ENCODE results near the gene METTL17. TPM values are rescaled to one million over a fixed set of nuclear protein-coding genes. Genes with fewer than 3 reads are reported as not detected.

Gene METTL17
- total and polyA plus RNA-seq, 2 of the 13 experiments (the other 11 are each of a cell fraction or from before 2014, with no cell fraction given): 122 to 199 TPM

- TF ChIP-seq ZNF501 (CRISPR knock-in tag; IDR thresholded peaks at IDR 0.05) (0 out of 2 replicates have a peak, but pooled peaks have one; percentile 2), ZBTB34 (CRISPR knock-in tag; IDR thresholded peaks at IDR 0.05) (no peak), E2F2 (CRISPR knock-in tag; IDR thresholded peaks at IDR 0.05; ENCODE audit: borderline replicate concordance) (0 out of 2 replicates have a peak, but pooled peaks have one; percentile 27), ZBTB26 (CRISPR knock-in tag; IDR thresholded peaks at IDR 0.05; ENCODE audit: borderline replicate concordance) (0 out of 2 replicates have a peak, but pooled peaks have one; percentile 39), ATM (IDR thresholded peaks at IDR 0.05; ENCODE audit: borderline replicate concordance) (no peak), SMAD9 (CRISPR knock-in tag; IDR thresholded peaks at IDR 0.05) (no peak), CEBPB (IDR thresholded peaks at IDR 0.05; ENCODE audit: borderline replicate concordance, low read depth, low read length) (no peak), ZNF558 (CRISPR knock-in tag; IDR thresholded peaks at IDR 0.05; ENCODE audit: borderline replicate concordance) (peak; percentile 24; the same call in 1 of the 2 replicates), ZFP82 (CRISPR knock-in tag; IDR thresholded peaks at IDR 0.05; ENCODE audit: borderline replicate concordance) (no peak), SP1 (IDR thresholded peaks at IDR 0.05) (no peak), SP1 (CRISPR knock-in tag; IDR thresholded peaks at IDR 0.05) (no peak), PHF21A (CRISPR knock-in tag; IDR thresholded peaks at IDR 0.05) (peak; percentile 65; the same call in 1 of the 2 replicates), ZNF205 (CRISPR knock-in tag; IDR thresholded peaks at IDR 0.05) (0 out of 2 replicates have a peak, but pooled peaks have one; percentile 32), ZNF34 (CRISPR knock-in tag; IDR thresholded peaks at IDR 0.05; ENCODE audit: borderline replicate concordance) (no peak), EHMT2 (IDR thresholded peaks at IDR 0.05; ENCODE audit: borderline replicate concordance, low read depth, low read length) (no peak), ESRRA (CRISPR knock-in tag; IDR thresholded peaks at IDR 0.05; ENCODE audit: low read depth) (no peak), FOSL1 (CRISPR knock-in tag; IDR thresholded peaks at IDR 0.05; ENCODE audit: borderline replicate concordance) (peak; percentile 15; the same call in 1 of the 2 replicates), NR3C1 (CRISPR knock-in tag; IDR thresholded peaks at IDR 0.05) (no peak), POLR2A (IDR thresholded peaks at IDR 0.05; ENCODE audit: insufficient read depth in 1 of 2, low read depth in 2 of 2, low read length in 2 of 2) (peak; percentile 78 to 80), RFX5 (IDR thresholded peaks at IDR 0.05; ENCODE audit: low read depth, low read length) (no peak), PHB2 (IDR thresholded peaks at IDR 0.05; ENCODE audit: partially characterized antibody) (no peak), ZNF670 (CRISPR knock-in tag; IDR thresholded peaks at IDR 0.05; ENCODE audit: borderline replicate concordance) (peak; percentile 88; the same call in 1 of the 2 replicates), ZNF326 (CRISPR knock-in tag; IDR thresholded peaks at IDR 0.05; ENCODE audit: borderline replicate concordance) (no peak)
Measured at GRCh38 chr14:21024585-21025370, 35.0 kb downstream of the METTL17 start, which contains the start of gene NDRG2 (continued).

All from HepG2 (cell line).